ENCODE results near the gene ZFP2.

Gene ZFP2

DNA sequence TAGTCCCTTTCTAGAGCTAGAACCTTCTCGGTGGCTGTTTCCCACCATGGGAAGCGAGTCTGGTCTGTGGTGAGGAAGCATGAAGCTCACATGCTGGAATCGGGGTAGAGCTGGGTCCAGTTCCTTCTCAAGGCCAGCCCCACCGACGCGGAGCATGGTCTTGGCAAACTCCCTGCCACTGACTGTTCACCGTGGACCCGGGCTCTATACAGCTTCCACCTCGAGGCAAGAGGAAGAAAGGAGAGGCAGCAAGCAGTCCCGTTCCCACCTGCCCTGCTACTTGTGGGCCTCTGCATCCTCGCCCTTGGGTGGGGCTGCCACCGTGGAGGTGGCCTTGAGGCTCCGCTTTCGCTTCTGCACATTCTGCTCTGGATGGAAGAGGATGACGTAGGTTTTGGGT is 85.7 kb downstream of the ZFP2 start:
- no peak for DNase-seq (ENCODE audit: low read depth)

Measured in activated T-cell treated with anti-CD3 and anti-CD28 coated beads for 1 hour (primary cell).